HPDE6-E6E7 (cell line): Measurements from ENCODE around the gene IL12A.

ENCODE experiments used
- DNase-seq: peaks from one replicate; pipeline ENCODE4 v3.0.0; 2011; ENCODE audit warnings: missing footprints; ENCODE audit errors: extremely low spot score

The IL12A gene

GRCh38 chr3:160027541-160028195 is 39.0 kb downstream of the IL12A start:
- no peak for DNase-seq

GRCh38 chr3:160035757-160036156 is 47.1 kb downstream of the IL12A start:
- DNase-seq: no peak

GRCh38 chr3:160038862-160039562 is 50.4 kb downstream of the IL12A start:
- DNase-seq: no peak

- DNase-seq: no peak
Observed at GRCh38 chr3:160040181-160040580, 51.5 kb downstream of the IL12A start.

GRCh38 chr3:160041465-160041864 is 52.8 kb downstream of the IL12A start:
- no peak for DNase-seq

GRCh38 chr3:160044121-160044520 is 55.5 kb downstream of the IL12A start:
- DNase-seq: no peak
